Left lung (tissue), 10 donors: ENCODE data around the gene ACVR1B. TPM values are rescaled to one million over a fixed set of nuclear protein-coding genes. Genes with fewer than 3 reads are reported as not detected.

Source experiments
- ATAC-seq: fragments of 200-7000 bp; cut with Tn5 transposase; one replicate; pipeline ENCODE4 v1.9.1; 2020; ENCODE audit warnings: moderate library complexity
- DNase-seq, 4 donors: peaks; one replicate each; pipeline ENCODE4 v3.0.0-alpha.2; 2013 to 2020
- H3K27ac ChIP-seq, 2 donors: fragments of 200-600 bp; sonication (generic) in 1 of 2; one replicate each; pipeline versions ENCODE4 v1.5.0 to v1.8.0; 2020 to 2021
- H3K27me3 ChIP-seq, 2 donors: fragments of 200-600 bp; sonication (generic) in 1 of 2; one replicate each; pipeline versions ENCODE4 v1.5.0 to v1.8.0; 2020 to 2021
- H3K36me3 ChIP-seq, 2 donors: fragments of 200-600 bp; sonication (generic) in 1 of 2; one replicate each; pipeline versions ENCODE4 v1.5.0 to v1.8.0; 2020 to 2021
- H3K4me1 ChIP-seq, 2 donors: fragments of 200-600 bp; one replicate each; pipeline ENCODE4 v1.8.0; 2021
- H3K4me3 ChIP-seq, 2 donors: fragments of 200-600 bp; sonication (generic) in 1 of 2; one replicate each; pipeline versions ENCODE4 v1.5.0 to v1.8.0; 2020 to 2021; ENCODE audit warnings: mild to moderate bottlenecking in 1 of 2
- H3K9me3 ChIP-seq, 2 donors: fragments of 200-600 bp; sonication (generic) in 1 of 2; one replicate each; pipeline versions ENCODE4 v1.5.0 to v1.8.0; 2020 to 2021
- intact Hi-C, 2 donors: fragments of 100-400 bp; cut with DNase I; formaldehyde crosslinking; loops; one replicate each; pipeline versions ENCODE4 v1.11.2 to v1.14.2; 2022
- polyA plus RNA-seq, 6 donors: library from polyadenylated mRNA; unstranded; fragments of 120-200 nt; gene quantifications; one replicate each; pipeline ENCODE4 v1.2.1, GENCODE V29; 2013; ENCODE audit not compliant: insufficient read length in 6 of 6
- total RNA-seq, 2 donors: library from RNA; stranded (reverse); fragmentation: NEBNext Ultra II Directional; extraction: Animal tissue kit (Norgen Biotek cat#: 25700); gene quantifications; one replicate each; pipeline ENCODE4 v1.2.1, GENCODE V29; 2021
- TF ChIP-seq, protein P1 (sequence below), 2 donors: fragments of 200-600 bp; sonication (generic) in 1 of 2; IDR thresholded peaks; one replicate each; pipeline versions ENCODE4 v1.5.0 to v1.8.0; 2021; ENCODE audit warnings: antibody characterized with exemption in 2 of 2
- donor health status: DM: no; HTN: yes; CAD: no.
- donor health status: DM: no; HTN: no; CAD: no.

Gene ACVR1B
- total and polyA plus RNA-seq, 8 donors = 13.2 to 26.6 (median 16.5) TPM

- Histone ChIP-seq H3K27me3 (no peaks in the 10 kb centered on the region), H3K9me3 (no peaks in the 10 kb centered on the region), H3K4me3 (no peak overlapping the region), H3K36me3 (no peaks in the 10 kb centered on the region), H3K27ac (no peak overlapping the region), H3K4me1 (peaks cover 0 to 6% of the 10 kb centered on the region in 2 donors)
- intact Hi-C loops = no loop called here
- TF ChIP-seq, protein P1, sequence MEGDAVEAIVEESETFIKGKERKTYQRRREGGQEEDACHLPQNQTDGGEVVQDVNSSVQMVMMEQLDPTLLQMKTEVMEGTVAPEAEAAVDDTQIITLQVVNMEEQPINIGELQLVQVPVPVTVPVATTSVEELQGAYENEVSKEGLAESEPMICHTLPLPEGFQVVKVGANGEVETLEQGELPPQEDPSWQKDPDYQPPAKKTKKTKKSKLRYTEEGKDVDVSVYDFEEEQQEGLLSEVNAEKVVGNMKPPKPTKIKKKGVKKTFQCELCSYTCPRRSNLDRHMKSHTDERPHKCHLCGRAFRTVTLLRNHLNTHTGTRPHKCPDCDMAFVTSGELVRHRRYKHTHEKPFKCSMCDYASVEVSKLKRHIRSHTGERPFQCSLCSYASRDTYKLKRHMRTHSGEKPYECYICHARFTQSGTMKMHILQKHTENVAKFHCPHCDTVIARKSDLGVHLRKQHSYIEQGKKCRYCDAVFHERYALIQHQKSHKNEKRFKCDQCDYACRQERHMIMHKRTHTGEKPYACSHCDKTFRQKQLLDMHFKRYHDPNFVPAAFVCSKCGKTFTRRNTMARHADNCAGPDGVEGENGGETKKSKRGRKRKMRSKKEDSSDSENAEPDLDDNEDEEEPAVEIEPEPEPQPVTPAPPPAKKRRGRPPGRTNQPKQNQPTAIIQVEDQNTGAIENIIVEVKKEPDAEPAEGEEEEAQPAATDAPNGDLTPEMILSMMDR (IDR thresholded peaks at IDR 0.05) = no peak
- ATAC-seq (no peak), DNase-seq (no peak)
These were observed 13.6 kb upstream of the ACVR1B start for GRCh38 chr12:51937926-51938325.

DNA sequence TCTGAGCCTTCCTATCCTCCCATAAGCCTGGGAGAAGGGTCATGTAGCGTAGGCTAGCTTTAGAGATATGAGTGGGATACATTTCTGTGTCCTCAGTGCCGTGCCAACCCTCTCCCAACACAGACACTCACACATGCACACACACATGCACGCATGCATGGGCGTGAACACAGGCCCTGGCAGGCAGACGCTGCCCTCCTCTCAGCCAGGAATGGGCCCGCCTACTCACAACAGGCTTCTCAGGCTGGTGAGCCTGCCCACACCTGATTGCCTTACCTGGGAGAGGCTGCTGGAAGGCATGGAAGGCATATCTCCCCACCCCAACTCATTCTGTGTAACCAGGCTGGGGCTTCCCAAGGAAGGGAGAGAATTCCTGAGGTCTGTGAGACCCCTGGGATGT, 12.8 kb upstream of the ACVR1B start:
- intact Hi-C loops = no loop called here
- TF ChIP-seq, protein P1 (IDR thresholded peaks at IDR 0.05) = no peak
- DNase-seq = no peak

DNA sequence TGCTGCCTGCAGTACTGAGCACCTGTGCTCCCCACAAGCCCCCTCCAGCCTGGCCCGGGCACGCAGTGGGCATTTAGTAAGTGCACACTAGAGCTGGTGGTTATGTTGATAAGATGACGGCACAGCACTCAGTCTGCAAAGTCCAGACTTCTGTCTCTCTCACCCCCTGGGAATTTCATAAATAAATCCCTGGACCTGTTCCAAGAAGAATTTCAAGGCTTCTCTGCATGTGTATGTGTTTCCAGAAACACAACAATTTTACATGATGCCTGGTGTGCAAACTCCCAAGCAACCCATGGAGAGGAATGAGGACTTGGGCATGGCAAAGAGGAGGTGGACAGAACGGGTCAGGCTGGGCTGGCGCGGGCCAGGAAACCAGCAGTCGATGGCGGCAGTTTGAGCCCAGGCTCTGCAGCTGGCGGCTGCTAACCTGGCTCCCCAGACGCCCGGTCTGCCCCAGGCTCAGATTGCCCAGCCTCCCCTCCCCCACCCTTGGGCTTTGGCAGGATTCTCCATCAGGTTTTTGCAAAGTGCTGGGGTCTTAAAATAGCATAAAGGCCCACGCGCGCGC, 10.4 kb upstream of the ACVR1B start:
- no peak overlapping the region for H3K27ac ChIP-seq
- H3K4me3 ChIP-seq = no peak overlapping the region
- intact Hi-C loops = no loop called here
- peak in 2 of 4 donors; percentile 54 to 64 for DNase-seq
- H3K27me3 ChIP-seq = no peaks in the 10 kb centered on the region
- no peaks in the 10 kb centered on the region for H3K36me3 ChIP-seq
- H3K4me1 ChIP-seq = peaks cover 0 to 6% of the 10 kb centered on the region in 2 donors
- ATAC-seq = peak; percentile 66
- TF ChIP-seq, protein P1 (IDR thresholded peaks at IDR 0.05) = no peak
- H3K9me3 ChIP-seq = peaks cover 0 to 24% of the 10 kb centered on the region in 2 donors

More for the DNA sequence above, 12.8 kb upstream of the ACVR1B start:
- Histone ChIP-seq H3K27me3 (no peaks in the 10 kb centered on the region), H3K4me3 (no peak overlapping the region), H3K4me1 (peaks cover 0 to 6% of the 10 kb centered on the region in 2 donors), H3K36me3 (no peaks in the 10 kb centered on the region), H3K9me3 (peaks cover 0 to 1% of the 10 kb centered on the region in 2 donors), H3K27ac (no peak overlapping the region)
- ATAC-seq = peak; percentile 26

DNA sequence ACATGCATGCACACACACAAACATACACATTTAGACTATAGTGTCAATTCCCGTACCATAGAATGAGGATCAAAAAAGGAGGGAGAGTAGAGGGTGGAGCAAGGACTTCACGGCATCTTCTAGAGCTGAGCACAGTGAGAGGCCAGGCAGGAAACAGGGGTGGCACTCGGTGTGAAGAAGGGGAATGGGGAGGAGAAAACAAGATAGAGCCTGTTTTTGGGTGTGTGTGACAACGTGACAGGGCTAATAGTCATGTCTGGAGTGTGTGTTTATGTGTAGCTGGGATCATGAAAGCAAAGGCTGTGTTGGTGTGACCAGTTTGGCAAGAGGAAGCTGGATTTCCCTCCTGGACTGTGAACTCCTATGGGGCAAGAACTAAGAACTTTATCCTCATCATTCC, 9.9 kb upstream of the ACVR1B start:
- Histone ChIP-seq H3K27ac (no peak overlapping the region), H3K36me3 (no peaks in the 10 kb centered on the region), H3K27me3 (no peaks in the 10 kb centered on the region), H3K4me1 (peaks cover 0 to 6% of the 10 kb centered on the region in 2 donors), H3K4me3 (no peak overlapping the region), H3K9me3 (peaks cover 0 to 24% of the 10 kb centered on the region in 2 donors)
- peak; percentile 11 for ATAC-seq
- no peak for DNase-seq
- intact Hi-C loops = no loop called here
- TF ChIP-seq, protein P1 (IDR thresholded peaks at IDR 0.05) = no peak

- H3K4me3 ChIP-seq = no peak overlapping the region
- no peaks in the 10 kb centered on the region for H3K36me3 ChIP-seq
- H3K27me3 ChIP-seq = no peaks in the 10 kb centered on the region
- ATAC-seq (no peak), DNase-seq (no peak)
- no peak overlapping the region for H3K27ac ChIP-seq
- H3K9me3 ChIP-seq = peaks cover 0 to 24% of the 10 kb centered on the region in 2 donors
- intact Hi-C loops = no loop called here
- peaks cover 0 to 6% of the 10 kb centered on the region in 2 donors for H3K4me1 ChIP-seq
- TF ChIP-seq, protein P1 (IDR thresholded peaks at IDR 0.05) = no peak
These were observed 9.4 kb upstream of the ACVR1B start for GRCh38 chr12:51942056-51942455.
